ENCODE measurements around the gene RYR2.

The RYR2 gene

DNA sequence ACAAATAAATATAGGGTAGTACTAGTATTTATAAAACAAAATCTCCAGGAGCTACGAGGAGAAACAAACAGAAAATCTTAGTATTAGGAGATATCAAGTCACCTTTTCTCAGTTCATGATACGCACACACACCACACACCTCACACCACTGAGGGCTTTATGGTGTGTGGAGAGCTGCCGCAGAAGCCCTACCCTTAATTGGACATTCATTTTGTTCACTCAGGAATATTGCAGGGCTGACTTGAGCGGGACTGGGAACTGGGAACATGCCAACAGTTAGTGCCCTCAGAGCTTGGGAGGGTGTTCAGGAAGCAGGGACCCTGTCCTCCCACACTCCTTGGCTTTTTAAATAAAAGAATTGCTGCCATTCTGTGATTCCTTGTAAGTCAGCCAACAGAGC is 386.8 kb downstream of the RYR2 start:
- Histone ChIP-seq H3K27me3 (ENCODE audit: control insufficient read depth, insufficient read depth, low read length) (no peaks in the 10 kb centered on the region), H3K36me3 (ENCODE audit: control insufficient read depth, insufficient read depth, low read length) (no peaks in the 10 kb centered on the region), H3K4me1 (no peaks in the 10 kb centered on the region), H3K9ac (no peak overlapping the region), H3K4me3 (ENCODE audit: low read depth, low read length) (no peak overlapping the region), H3K27ac (no peak overlapping the region), H3K4me2 (ENCODE audit: low read length) (no peak overlapping the region), H3K9me3 (ENCODE audit: control insufficient read depth, low read length) (no peaks in the 10 kb centered on the region), H2AFZ (no peak overlapping the region), H3K79me2 (no peaks in the 10 kb centered on the region)
- TF ChIP-seq, protein P1, sequence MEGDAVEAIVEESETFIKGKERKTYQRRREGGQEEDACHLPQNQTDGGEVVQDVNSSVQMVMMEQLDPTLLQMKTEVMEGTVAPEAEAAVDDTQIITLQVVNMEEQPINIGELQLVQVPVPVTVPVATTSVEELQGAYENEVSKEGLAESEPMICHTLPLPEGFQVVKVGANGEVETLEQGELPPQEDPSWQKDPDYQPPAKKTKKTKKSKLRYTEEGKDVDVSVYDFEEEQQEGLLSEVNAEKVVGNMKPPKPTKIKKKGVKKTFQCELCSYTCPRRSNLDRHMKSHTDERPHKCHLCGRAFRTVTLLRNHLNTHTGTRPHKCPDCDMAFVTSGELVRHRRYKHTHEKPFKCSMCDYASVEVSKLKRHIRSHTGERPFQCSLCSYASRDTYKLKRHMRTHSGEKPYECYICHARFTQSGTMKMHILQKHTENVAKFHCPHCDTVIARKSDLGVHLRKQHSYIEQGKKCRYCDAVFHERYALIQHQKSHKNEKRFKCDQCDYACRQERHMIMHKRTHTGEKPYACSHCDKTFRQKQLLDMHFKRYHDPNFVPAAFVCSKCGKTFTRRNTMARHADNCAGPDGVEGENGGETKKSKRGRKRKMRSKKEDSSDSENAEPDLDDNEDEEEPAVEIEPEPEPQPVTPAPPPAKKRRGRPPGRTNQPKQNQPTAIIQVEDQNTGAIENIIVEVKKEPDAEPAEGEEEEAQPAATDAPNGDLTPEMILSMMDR (IDR thresholded peaks at IDR 0.05), result no peak

DNA sequence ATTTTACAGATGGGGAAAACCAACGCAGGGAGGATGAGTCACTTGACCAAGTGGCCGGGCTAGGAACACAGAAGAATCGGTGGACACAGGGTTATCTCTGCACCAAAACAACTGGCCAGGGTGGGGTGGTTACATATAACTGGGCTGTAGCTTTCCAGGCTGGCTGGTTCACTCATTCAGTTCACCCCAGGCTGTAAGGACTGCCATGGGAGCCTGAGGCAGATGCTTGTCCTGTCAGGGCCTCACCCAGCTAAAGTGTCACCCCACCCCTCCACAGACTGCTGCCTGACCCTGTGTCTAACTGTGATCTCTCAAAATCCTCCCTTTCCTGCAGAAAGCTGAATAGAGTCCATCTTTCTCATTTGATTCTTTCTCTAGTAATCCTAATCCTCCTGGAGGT is 387.3 kb downstream of the RYR2 start:
- Histone ChIP-seq H3K79me2 (no peaks in the 10 kb centered on the region), H2AFZ (no peak overlapping the region), H3K9me3 (ENCODE audit: control insufficient read depth, low read length) (no peaks in the 10 kb centered on the region), H3K4me2 (ENCODE audit: low read length) (no peak overlapping the region), H3K27ac (no peak overlapping the region), H3K4me3 (ENCODE audit: low read depth, low read length) (no peak overlapping the region), H3K4me1 (no peaks in the 10 kb centered on the region), H3K27me3 (ENCODE audit: control insufficient read depth, insufficient read depth, low read length) (no peaks in the 10 kb centered on the region), H3K36me3 (ENCODE audit: control insufficient read depth, insufficient read depth, low read length) (no peaks in the 10 kb centered on the region), H3K9ac (no peak overlapping the region)
- TF ChIP-seq, protein P1 (IDR thresholded peaks at IDR 0.05), result no peak

DNA sequence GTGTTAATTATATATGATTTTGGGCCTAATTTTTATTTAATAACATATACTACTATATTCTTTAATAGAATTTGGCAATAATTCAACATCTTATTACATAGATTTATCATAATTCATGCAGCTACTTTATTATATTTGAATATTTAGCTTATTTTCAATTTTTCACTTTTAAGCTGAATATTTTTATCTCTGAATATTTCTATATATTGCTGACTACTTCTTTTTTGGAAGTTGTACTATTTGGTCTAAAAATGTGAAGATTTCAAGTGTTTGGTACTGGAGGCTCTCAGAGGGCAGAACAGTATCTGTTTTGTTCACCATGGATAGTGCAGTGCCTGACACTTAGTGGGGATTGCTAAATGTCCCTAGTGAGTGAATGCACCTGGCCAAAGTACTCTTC is 389.5 kb downstream of the RYR2 start:
- TF ChIP-seq, protein P1 (IDR thresholded peaks at IDR 0.05), result no peak
- no peaks in the 10 kb centered on the region for H3K36me3 ChIP-seq (ENCODE audit: control insufficient read depth, insufficient read depth, low read length)
- no peak overlapping the region for H3K4me2 ChIP-seq (ENCODE audit: low read length)
- H3K79me2 ChIP-seq, result no peaks in the 10 kb centered on the region
- no peaks in the 10 kb centered on the region for H3K9me3 ChIP-seq (ENCODE audit: control insufficient read depth, low read length)
- no peak overlapping the region for H3K9ac ChIP-seq
- H3K27me3 ChIP-seq (ENCODE audit: control insufficient read depth, insufficient read depth, low read length), result no peaks in the 10 kb centered on the region
- H3K4me1 ChIP-seq, result no peaks in the 10 kb centered on the region
- no peak overlapping the region for H3K4me3 ChIP-seq (ENCODE audit: low read depth, low read length)
- no peak overlapping the region for H3K27ac ChIP-seq
- no peak overlapping the region for H2AFZ ChIP-seq

DNA sequence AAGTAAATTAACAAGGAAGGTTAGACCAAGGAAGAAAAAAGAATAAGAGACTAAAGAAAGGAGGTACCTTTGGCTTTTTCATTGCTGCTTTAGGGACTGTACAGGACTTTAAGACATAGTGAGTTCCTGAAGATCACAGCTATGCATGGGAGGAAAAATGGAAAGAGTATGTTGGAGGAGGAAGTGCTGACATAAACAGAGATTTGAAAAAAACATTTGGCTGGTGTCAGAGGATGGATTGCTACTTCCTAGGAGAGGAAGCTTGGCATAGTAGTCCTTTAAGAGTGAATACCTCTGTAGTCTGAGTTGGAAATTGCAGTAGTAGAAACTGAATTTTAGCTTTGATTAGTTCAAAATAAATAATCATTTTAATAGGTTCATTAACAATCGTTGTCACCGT is 398.4 kb downstream of the RYR2 start:
- H3K9ac ChIP-seq, result no peak overlapping the region
- no peak overlapping the region for H2AFZ ChIP-seq
- no peaks in the 10 kb centered on the region for H3K4me1 ChIP-seq
- H3K4me3 ChIP-seq (ENCODE audit: low read depth, low read length), result no peak overlapping the region
- H3K79me2 ChIP-seq, result no peaks in the 10 kb centered on the region
- H3K9me3 ChIP-seq (ENCODE audit: control insufficient read depth, low read length), result no peaks in the 10 kb centered on the region
- no peak overlapping the region for H3K27ac ChIP-seq
- no peak overlapping the region for H3K4me2 ChIP-seq (ENCODE audit: low read length)
- H3K27me3 ChIP-seq (ENCODE audit: control insufficient read depth, insufficient read depth, low read length), result no peaks in the 10 kb centered on the region
- no peaks in the 10 kb centered on the region for H3K36me3 ChIP-seq (ENCODE audit: control insufficient read depth, insufficient read depth, low read length)
- TF ChIP-seq, protein P1 (IDR thresholded peaks at IDR 0.05), result no peak

DNA sequence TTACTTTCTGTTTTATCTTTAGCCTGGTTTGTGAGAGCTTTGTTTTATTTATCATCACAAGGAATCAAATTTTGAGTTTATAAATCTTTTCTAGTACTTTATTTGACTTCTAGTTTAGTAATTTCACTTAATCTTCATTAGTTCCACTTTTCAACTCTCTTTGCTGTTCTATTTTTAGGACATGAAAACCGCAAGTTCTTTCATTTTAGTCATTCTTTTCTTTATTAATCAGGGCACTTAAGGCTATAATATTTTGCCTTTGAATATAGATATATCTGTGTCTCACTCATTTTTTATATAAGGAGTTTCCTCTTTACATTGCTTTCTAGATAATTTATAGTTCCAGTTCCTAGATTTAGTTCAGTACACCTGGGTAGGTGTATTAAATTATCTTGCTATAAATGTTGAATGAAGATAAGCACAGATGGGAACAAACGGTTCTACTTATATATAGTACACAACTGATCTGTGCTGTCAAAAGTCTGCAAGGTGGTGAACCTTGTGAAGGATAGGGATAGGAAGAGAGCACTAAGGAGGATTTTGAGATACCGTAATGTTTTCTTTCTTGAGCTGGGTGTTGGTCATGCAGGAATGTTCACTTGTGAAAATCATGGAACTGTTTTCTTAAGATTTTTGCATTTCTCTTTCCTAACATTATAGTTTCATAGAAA is 402.3 kb downstream of the RYR2 start:
- Histone ChIP-seq H2AFZ (no peak overlapping the region), H3K4me3 (ENCODE audit: low read depth, low read length) (no peak overlapping the region), H3K4me2 (ENCODE audit: low read length) (no peak overlapping the region), H3K27me3 (ENCODE audit: control insufficient read depth, insufficient read depth, low read length) (no peaks in the 10 kb centered on the region), H3K4me1 (no peaks in the 10 kb centered on the region), H3K79me2 (no peaks in the 10 kb centered on the region), H3K27ac (no peak overlapping the region), H3K36me3 (ENCODE audit: control insufficient read depth, insufficient read depth, low read length) (no peaks in the 10 kb centered on the region), H3K9me3 (ENCODE audit: control insufficient read depth, low read length) (no peaks in the 10 kb centered on the region), H3K9ac (no peak overlapping the region)
- TF ChIP-seq, protein P1 (IDR thresholded peaks at IDR 0.05), result no peak
